ENCODE data around the gene ZNF276.
"Not testable (repeated sequence)": the region's sequence is repeated elsewhere in the genome, so short reads cannot be mapped to it uniquely, and the experiment has no call there.

ZNF276 gene

DNA sequence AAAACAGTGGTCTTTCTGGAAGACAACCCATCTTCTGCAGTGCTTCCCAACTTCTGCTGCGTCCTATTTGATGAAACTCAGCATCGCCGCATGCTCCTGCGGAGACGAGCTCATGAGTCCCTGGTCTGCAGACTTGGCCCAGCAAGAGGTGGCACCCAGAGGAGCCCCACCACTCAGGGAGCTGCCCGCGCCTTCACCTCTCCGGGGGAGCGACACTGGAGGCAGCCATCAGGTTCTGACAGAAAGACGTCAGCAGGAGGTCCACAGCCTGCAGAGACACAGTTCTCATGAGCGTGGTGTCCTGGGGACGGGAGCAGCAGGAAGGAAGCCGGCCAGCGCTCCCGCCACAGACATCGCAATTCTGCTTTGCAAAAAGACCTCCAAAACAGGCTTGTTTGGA lies 49.0 kb downstream of the ZNF276 start:
- H3K9me3 Mint-ChIP-seq, result no peaks in the 10 kb centered on the region
- no peak overlapping the region for H3K4me3 Mint-ChIP-seq
- peaks cover 1% of the 10 kb centered on the region for H3K4me1 Mint-ChIP-seq
- no peak for ATAC-seq
- peaks cover 45% of the 10 kb centered on the region for H3K36me3 Mint-ChIP-seq
- no peak overlapping the region for H3K27ac Mint-ChIP-seq
- no peaks in the 10 kb centered on the region for H3K27me3 Mint-ChIP-seq

- H3K27ac Mint-ChIP-seq, result no peak overlapping the region
- H3K36me3 Mint-ChIP-seq, result peaks cover 33% of the 10 kb centered on the region
Measured at GRCh38 chr16:89775223-89775622, 53.9 kb downstream of the ZNF276 start.

GRCh38 chr16:89778211-89778610 lies 56.9 kb downstream of the ZNF276 start:
- not testable (repeated sequence) for H3K4me1 Mint-ChIP-seq, H3K4me3 Mint-ChIP-seq, H3K27me3 Mint-ChIP-seq, ATAC-seq, H3K9me3 Mint-ChIP-seq, H3K27ac Mint-ChIP-seq
- peaks cover 20% of the 10 kb centered on the region for H3K36me3 Mint-ChIP-seq

More at GRCh38 chr16:89775223-89775622, 53.9 kb downstream of the ZNF276 start:
- Mint-ChIP-seq H3K4me1 (no peaks in the 10 kb centered on the region), H3K4me3 (no peak overlapping the region), H3K27me3 (no peaks in the 10 kb centered on the region), H3K9me3 (no peaks in the 10 kb centered on the region)
- no peak for ATAC-seq

- Mint-ChIP-seq H3K4me1 (no peaks in the 10 kb centered on the region), H3K4me3 (no peak overlapping the region), H3K9me3 (no peaks in the 10 kb centered on the region), H3K36me3 (peaks cover 22% of the 10 kb centered on the region), H3K27me3 (no peaks in the 10 kb centered on the region), H3K27ac (no peak overlapping the region)
- ATAC-seq, result no peak
Measured at GRCh38 chr16:89779231-89779908, 58.0 kb downstream of the ZNF276 start.

- Mint-ChIP-seq H3K9me3 (no peaks in the 10 kb centered on the region), H3K4me3 (no peak overlapping the region), H3K4me1 (no peaks in the 10 kb centered on the region), H3K27ac (no peak overlapping the region), H3K27me3 (no peaks in the 10 kb centered on the region), H3K36me3 (peaks cover 27% of the 10 kb centered on the region)
- no peak for ATAC-seq
Measured at GRCh38 chr16:89779909-89780305, 58.6 kb downstream of the ZNF276 start.

- peaks cover 21% of the 10 kb centered on the region for H3K36me3 Mint-ChIP-seq
- no peak overlapping the region for H3K27ac Mint-ChIP-seq
- H3K27me3 Mint-ChIP-seq, result no peaks in the 10 kb centered on the region
- ATAC-seq, result no peak
- no peaks in the 10 kb centered on the region for H3K4me1 Mint-ChIP-seq
- no peaks in the 10 kb centered on the region for H3K9me3 Mint-ChIP-seq
- no peak overlapping the region for H3K4me3 Mint-ChIP-seq
Measured at GRCh38 chr16:89782489-89782888, 61.2 kb downstream of the ZNF276 start.

GRCh38 chr16:89783952-89784351 lies 62.6 kb downstream of the ZNF276 start:
- not testable (repeated sequence) for H3K27me3 Mint-ChIP-seq, H3K27ac Mint-ChIP-seq, H3K9me3 Mint-ChIP-seq, ATAC-seq, H3K4me1 Mint-ChIP-seq, H3K4me3 Mint-ChIP-seq
- peaks cover 21% of the 10 kb centered on the region for H3K36me3 Mint-ChIP-seq

DNA sequence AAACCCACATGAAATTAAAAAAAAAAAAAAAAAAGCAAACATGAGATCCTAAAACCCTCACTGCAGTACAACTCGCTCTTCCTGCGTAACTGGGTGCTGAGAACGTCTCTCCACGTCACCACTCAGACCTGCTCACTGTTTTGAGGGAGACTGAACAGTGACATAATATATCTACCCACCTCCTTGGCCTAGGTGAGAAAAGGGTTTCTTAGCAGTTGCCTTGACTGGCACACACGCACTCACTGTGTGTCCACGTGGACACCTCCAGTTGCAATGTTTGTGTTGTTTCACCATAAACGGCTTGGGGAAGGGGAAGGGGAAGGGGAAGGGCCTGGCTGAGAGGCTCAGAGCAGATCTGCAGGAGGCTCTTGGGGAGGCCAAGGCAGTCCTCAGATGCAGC lies 63.1 kb downstream of the ZNF276 start:
- Mint-ChIP-seq H3K27me3 (no peaks in the 10 kb centered on the region), H3K4me3 (no peak overlapping the region), H3K27ac (no peak overlapping the region), H3K36me3 (peaks cover 21% of the 10 kb centered on the region), H3K4me1 (no peaks in the 10 kb centered on the region), H3K9me3 (no peaks in the 10 kb centered on the region)
- ATAC-seq, result no peak

DNA sequence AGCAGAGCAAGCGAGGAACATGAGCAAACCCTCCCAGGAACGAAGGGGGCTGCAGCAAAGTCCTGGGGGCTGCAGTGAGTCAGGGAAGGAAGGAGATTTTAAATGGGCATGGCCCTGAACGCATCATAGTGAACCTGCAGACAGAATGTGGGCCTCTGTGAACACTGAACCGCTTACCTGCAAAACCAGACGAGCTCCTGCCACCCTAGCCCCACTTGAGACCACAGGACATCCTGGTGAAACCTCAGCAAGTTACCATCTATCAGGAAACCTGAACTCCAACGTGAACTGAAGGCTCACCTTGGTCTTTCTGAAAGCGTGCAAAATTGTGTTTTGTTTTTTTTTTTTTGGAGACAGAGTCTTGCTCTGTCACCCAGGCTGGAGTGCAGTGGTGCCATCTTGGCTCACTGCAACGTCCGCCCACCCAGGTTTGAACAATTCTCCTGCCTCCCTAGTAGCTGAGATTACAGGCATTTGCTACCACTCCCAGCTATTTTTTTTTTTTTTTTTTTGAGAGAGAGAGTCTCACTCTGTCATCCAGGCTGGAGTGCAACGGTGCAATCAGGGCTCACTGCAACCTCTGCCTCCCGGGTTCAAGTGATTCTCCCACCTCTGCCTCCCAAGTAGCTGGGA lies 64.3 kb downstream of the ZNF276 start:
- no peak for ATAC-seq
- Mint-ChIP-seq H3K4me1 (no peaks in the 10 kb centered on the region), H3K27me3 (no peaks in the 10 kb centered on the region), H3K36me3 (peaks cover 29% of the 10 kb centered on the region), H3K27ac (no peak overlapping the region), H3K4me3 (no peak overlapping the region), H3K9me3 (no peaks in the 10 kb centered on the region)

GRCh38 chr16:89786474-89787364 lies 65.4 kb downstream of the ZNF276 start:
- no peak for ATAC-seq
- no peak overlapping the region for H3K27ac Mint-ChIP-seq
- H3K27me3 Mint-ChIP-seq, result no peaks in the 10 kb centered on the region
- H3K9me3 Mint-ChIP-seq, result no peaks in the 10 kb centered on the region
- no peak overlapping the region for H3K4me3 Mint-ChIP-seq
- H3K36me3 Mint-ChIP-seq, result peaks cover 29% of the 10 kb centered on the region
- H3K4me1 Mint-ChIP-seq, result no peaks in the 10 kb centered on the region

- Mint-ChIP-seq H3K36me3 (peaks cover 35% of the 10 kb centered on the region), H3K9me3 (no peaks in the 10 kb centered on the region), H3K27ac (no peak overlapping the region), H3K27me3 (no peaks in the 10 kb centered on the region), H3K4me1 (peaks cover 4% of the 10 kb centered on the region), H3K4me3 (no peak overlapping the region)
- ATAC-seq, result no peak
Measured at GRCh38 chr16:89787365-89787805, 66.0 kb downstream of the ZNF276 start.

Data from stimulated activated memory B cell treated with anti-CD40 and anti-IgM and Interleukin-4, amounts not matched to agents 10 μg/mL and 1 μg/mL and 100 μg/mL, for 72 hours (primary cell).